Astrocyte of the cerebellum (primary cell): Measurements from ENCODE around the gene PPP1R1C.

Experiments used
- DNase-seq: peaks from one replicate; pipeline ENCODE4 v3.0.0-alpha.2; 2011; ENCODE audit warnings: low read depth
- H3K4me3 ChIP-seq: 2 replicates; pipeline ENCODE4 v1.5.1; 2011; ENCODE audit warnings: mild to moderate bottlenecking, low read depth, low read length, moderate library complexity
- in situ Hi-C: cut with HindIII; loops from 2 replicates; pipeline ENCODE4 v1.10.0; 2017; ENCODE audit warnings: low sequenced_read_pairs
- TF ChIP-seq, protein P1 (sequence below): IDR thresholded peaks from 2 replicates; pipeline ENCODE4 v1.5.1; 2012; ENCODE audit warnings: low read length, low read depth, moderate library complexity, mild to moderate bottlenecking; ENCODE audit errors: missing control alignments

Gene PPP1R1C

DNA sequence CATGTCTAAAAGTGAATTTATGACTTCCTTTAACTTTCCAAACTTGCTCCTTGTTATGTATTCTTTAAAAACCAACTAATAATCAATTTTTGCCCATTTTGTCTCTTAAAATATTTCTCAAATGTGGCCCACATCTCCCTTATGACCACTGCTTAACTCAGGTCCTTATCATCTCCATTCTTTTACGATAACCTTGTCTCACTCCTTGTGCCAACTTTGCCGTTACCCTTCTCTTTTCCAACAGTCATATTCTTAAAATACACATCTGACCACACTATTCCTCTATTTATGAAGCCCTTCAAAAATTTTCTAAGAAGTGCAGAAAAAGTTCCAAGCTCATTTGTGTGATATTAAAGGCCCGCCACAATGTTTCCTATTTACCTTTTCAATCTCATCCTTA is 47.8 kb downstream of the PPP1R1C start:
- TF ChIP-seq, protein P1, sequence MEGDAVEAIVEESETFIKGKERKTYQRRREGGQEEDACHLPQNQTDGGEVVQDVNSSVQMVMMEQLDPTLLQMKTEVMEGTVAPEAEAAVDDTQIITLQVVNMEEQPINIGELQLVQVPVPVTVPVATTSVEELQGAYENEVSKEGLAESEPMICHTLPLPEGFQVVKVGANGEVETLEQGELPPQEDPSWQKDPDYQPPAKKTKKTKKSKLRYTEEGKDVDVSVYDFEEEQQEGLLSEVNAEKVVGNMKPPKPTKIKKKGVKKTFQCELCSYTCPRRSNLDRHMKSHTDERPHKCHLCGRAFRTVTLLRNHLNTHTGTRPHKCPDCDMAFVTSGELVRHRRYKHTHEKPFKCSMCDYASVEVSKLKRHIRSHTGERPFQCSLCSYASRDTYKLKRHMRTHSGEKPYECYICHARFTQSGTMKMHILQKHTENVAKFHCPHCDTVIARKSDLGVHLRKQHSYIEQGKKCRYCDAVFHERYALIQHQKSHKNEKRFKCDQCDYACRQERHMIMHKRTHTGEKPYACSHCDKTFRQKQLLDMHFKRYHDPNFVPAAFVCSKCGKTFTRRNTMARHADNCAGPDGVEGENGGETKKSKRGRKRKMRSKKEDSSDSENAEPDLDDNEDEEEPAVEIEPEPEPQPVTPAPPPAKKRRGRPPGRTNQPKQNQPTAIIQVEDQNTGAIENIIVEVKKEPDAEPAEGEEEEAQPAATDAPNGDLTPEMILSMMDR, result no peak
- DNase-seq, result no peak
- no peak overlapping the region for H3K4me3 ChIP-seq
- in situ Hi-C loops, result no loop called here

DNA sequence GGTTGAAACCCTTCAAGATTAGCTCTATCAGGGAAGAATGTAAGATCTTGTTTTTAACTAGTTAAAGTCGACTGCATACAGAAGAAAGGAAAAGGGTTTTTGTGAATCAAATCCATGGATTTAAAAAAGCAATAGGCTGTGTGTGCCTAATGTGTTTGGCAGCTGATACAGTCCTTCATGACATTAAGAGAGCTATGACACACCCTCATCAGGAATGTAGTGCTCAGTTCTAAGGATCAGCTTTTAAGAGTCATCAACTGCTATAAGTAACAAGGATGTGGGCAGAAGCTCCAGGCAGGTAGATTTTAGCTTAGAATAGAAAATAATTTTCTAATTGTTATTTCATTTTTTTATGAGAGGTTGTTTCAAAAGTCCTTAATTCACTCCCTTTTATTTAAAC is 52.9 kb downstream of the PPP1R1C start:
- TF ChIP-seq, protein P1, result no peak
- DNase-seq, result no peak
- in situ Hi-C loops, result no loop called here
- no peak overlapping the region for H3K4me3 ChIP-seq

DNA sequence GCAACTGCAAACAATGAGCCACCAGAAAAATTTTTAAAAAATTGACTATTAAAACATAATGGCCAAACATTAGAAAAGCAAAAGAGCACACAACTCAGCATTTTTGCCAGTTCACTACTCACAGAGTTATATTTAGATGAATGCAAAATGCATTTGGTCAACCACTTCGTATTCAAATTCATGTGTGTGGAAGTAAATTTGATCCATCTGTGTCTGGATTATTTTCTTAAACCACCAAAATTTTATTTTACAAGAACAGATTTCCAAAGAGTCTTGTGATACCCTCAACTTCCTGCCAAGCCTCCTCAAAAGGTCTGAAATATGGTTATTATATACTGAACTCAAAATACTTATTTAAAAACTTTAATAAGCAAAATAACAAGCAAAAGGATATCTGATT is 57.4 kb downstream of the PPP1R1C start:
- TF ChIP-seq, protein P1, result no peak
- H3K4me3 ChIP-seq, result no peak overlapping the region
- no peak for DNase-seq
- in situ Hi-C loops, result no loop called here

DNA sequence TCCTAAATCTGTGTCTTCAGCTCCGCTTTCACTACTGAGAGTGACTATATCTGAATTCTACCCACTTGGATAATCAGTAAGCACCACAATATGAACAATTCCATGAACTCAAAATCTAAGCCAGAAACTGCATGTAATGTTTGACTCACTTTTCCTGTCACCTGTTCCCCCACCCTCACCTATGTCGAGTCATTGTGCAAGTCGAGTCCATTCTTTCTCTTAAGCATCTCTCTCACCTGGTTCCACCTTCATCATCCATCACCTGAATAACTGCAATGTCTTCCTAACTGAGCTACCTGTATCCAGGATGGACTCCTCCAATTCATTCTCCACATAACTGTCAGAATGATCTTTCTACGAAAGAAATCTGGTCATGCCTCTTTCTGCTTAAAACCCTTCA is 58.2 kb downstream of the PPP1R1C start:
- in situ Hi-C loops, result no loop called here
- DNase-seq, result no peak
- H3K4me3 ChIP-seq, result no peak overlapping the region
- TF ChIP-seq, protein P1, result no peak

DNA sequence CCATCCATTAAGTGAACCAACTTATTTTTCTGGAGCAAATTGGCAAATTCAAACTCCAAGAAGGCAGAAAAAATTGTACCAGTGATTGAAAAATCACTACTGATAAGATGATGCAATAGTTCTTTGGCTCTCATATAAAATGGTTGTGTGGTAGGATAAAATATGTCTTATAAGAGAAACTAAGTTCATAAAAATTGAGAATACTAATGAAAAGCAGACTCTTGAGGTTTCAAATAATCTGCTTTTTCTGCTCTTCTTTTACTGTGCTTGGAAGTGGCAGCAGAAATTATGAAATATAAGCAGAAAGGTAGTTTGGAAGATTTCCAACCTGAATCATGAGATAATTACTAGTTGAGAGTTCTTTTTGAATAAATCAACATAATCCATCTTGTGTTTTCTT is 61.9 kb downstream of the PPP1R1C start:
- in situ Hi-C loops, result no loop called here
- no peak for DNase-seq

DNA sequence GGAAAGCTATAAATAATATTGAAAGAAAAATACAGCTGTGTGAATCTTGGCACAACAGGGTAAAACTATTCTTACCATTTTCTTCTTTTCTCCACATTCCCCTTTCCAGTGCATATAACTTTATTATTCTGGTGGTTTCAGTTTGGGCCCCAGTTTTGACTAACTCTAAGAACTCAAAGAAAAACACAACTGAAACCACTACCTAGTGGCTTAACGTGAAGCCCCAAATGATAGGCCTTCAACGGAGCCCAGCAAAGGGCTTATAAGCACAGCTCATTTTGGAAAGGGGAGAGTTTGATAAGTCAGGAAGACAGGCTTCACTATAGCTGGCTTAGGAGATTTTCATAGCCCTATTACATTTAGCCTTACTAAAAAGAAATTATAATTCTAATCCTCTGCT is 62.4 kb downstream of the PPP1R1C start:
- H3K4me3 ChIP-seq, result no peak overlapping the region
- in situ Hi-C loops, result no loop called here
- TF ChIP-seq, protein P1, result no peak
- DNase-seq, result no peak

More for the DNA sequence above, 61.9 kb downstream of the PPP1R1C start:
- H3K4me3 ChIP-seq, result no peak overlapping the region
- TF ChIP-seq, protein P1, result no peak

DNA sequence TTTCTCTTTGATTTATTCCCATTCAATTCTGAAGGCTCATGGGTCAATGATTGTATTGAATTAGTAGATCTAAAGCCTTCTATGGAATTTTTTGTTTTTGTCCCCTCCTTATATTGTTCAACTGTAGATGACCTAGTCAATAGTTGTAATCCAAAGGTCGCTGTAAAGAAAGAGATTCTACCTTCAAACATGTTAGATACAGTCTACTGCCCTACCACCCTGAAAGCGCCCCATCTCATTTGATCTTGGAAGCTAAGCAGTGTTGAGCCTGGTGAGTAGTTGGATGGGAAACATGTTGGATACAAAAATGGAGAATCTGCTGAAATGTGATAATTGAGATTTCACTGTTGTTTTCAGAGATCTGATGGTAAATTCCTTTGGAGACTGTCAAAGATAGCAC is 63.0 kb downstream of the PPP1R1C start:
- in situ Hi-C loops, result no loop called here
- DNase-seq, result no peak
- no peak overlapping the region for H3K4me3 ChIP-seq
- TF ChIP-seq, protein P1, result no peak
